HG03558 (cell line): Measurements from ENCODE around the gene HDAC7.

Experiments
- ATAC-seq: cut with Tn5 transposase; IDR thresholded peaks from one replicate; pipeline ENCODE4 v1.9.1; 2021; ENCODE audit warnings: moderate number of reproducible peaks; ENCODE audit not compliant: unreplicated experiment; ENCODE audit errors: extremely low read depth

HDAC7 gene

DNA sequence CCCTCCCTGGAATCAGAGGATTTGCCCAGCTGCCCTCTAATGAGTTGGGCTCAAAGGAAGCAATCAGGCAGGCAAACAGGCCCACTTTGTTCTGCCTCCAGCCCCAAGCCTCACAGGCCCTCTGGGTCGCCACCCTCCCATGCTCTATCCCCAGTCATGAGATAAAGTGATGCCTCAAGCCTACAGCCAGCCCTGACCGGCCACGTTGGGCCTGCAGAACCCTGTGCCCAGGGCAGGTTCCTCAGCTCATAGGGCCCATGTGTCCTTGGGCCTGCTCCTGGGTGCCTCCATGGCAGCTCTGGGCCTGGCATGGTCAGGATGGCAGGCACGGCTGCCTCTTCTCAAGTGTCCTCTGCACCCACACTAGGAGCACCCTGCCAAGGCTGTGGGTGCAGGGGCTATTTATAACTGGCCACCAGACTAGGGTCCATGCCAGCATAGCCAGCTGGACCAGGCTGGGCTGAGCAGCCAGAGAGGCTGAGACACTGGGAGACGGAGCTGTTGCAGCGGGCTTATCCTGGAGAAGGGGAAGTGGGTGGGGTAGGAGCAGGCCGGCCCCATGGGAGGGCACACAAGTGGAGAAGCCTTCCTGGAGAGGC lies 20.2 kb downstream of the HDAC7 start:
- ATAC-seq, result no peak

DNA sequence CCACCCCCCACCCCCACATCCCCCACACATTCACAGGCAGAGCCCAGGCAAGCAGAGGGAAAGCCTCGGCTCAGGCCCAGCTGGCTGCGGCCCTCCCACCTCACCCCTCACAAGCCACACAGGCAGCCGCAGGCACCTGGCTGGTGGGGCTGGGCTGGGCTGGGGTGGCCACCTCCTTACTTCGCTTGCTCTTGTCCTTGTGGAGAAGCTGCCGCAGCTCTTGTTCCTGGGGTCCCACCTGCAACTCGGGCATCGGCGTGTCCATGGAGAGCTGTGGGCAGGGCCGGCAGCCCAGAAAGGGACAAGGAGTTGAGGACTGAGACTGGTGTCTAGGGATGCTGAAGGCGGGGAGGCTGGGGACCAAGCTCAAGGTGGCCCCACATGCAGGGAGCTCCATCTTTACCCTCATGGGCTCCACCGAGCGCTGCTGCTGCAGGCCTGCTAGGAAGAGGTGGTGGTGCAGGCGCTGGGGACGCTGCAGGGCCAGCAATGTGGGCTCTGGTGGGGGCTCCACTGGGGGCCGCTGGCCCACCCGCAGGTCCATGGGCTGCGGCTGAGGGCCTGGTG lies 21.2 kb downstream of the HDAC7 start:
- ATAC-seq, result no peak

DNA sequence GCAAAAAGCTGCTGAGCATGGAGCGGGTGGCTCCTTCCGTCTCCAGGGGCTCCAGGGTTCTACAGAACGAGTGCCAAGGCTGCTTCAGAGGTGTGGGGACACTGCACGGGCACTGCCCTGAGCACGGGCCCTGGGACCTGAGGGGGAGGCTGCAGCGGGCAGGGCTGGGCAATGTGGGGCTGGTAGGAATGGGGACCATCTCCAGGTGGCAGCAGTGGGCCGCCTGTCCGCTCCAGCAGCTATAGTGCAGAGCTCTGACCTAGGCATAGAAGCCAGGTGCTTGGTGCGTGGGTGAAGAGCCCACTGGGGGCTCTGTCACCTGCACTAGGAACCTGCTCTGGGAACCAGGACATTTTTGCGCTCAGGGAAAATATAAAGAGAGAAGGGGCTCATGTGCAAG lies 22.3 kb downstream of the HDAC7 start:
- no peak for ATAC-seq

DNA sequence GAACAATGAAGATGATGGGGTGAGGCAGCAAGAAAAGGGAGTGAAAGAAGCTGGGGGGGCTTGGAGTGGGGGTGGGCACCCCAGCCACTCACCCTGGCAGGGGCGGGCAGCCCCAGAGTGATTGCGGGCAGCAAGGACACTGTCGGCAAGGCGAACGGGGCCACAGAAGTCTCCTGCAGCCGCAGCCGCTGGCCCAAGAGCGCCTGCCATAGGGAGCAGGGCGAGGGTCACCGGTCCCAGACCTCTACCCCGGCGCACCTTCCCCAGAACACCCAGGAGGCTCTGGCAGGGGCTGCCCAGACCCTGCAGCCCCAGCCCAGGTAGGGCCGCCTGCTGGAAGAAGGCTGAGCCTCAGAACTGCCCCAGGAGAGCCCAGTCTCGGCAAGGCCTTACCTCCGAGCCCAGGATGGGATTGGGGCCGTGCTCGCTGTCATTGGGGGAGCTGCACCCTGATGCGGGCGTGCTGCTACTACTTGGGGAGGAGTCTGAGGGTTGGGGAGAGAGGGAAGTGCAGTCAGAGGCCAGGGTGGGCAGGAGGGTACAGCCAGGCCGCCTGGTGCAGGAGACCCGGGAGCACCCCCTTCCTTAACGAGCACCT lies 23.8 kb downstream of the HDAC7 start:
- no peak for ATAC-seq

DNA sequence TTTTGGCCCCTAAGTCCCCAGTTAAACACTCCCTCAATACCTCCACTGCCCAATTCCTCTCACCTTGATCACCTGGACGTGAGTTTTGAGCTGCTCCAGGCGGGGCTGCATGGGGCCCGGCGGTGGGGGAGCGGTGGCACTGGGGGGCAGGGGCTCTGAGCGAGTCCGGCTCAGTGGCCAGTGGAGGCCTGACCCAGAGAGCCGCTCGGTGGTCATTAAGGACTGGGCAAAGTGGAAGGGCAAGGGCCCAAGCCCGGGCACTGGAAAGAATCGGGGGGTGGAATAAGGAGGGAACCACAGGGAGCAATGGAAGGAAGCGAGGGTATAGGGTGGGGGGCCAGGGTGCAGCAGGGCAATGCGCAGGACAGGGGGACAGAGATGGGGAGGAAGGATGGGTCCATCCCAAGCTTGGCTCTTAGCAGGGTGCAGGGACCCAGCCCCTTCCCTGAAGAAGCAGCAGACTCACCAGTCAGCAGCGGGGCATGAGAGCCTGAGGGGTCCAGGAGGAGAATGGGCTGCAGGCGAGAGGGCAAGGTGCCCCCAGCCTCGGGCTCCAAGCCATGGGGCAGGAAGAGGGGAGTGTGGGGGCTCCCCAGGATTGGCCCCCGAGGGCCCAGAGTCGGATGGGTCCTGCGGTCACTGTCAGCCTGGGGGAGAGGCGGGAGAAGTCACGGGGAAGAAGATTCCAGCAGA lies 24.4 kb downstream of the HDAC7 start:
- ATAC-seq, result no peak

DNA sequence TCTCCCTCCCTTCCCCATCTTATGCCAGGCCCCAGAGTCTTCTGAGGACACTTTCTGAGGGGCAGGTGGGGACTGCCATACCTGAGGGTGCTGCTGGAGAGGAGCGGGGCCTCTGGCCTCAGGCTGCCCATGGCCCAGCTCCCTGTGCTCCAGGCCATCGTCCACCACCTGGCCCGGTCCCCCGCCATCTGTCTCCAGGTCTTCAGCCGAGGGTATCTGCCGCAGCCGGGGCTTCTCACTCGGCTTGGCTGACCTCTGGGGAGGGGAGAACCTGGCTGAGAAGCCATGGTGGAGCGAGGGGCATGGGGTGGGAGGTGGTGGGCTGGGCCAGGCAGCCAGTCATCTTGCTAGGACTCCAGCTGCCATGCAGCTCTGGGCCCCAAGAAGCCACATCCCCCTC lies 25.0 kb downstream of the HDAC7 start:
- no peak for ATAC-seq

DNA sequence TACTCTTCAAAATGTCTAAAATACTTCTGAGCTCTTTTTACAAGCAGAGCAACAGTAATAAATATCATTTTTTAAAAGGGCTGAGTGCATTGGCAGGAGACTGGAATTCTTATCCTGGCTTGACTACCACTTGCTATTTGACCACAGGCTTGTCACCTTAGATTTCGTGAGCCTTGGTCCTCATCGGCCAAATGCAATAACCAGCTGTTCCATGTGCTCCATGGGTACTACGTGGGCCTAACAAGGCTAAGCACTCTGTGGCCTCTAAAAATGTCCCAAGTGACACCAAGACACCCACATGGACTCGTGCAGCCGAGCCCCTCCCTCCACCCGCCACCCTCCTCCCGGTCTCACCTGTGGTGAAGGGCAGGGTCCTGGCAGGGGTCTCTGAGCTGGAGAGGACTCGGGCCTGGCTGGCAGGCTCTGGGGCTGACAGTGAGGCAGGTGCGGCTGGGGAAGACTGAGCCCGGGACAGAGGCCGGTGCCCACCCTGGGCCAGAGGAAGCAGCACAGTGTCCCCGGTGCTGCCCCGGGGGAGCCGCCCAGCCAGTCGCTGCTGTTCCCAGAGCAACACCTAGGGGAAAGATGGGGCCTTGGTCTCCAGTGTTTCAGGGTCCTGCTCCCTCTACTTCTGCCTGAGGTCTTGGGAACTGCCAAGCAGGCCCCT lies 26.6 kb downstream of the HDAC7 start:
- ATAC-seq, result no peak

DNA sequence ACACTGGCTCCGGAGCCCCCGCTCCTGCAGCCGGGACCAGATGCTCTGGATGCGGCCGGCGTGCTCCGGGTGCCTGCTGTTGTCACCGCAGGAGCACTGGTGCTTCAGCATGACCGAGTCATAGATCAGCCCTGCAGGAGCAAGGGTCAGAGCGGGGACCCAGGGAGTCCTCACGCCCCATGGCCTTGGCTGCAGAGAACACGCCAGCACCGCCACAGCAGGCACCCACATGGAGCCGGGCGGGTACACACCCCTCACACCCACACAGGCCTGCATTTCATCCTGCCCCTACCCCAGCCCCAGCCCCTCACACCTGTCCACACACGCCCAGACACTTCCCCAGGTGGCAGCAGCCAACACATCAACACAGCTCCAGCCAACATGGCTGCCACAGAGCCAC lies 27.8 kb downstream of the HDAC7 start:
- ATAC-seq, result no peak

DNA sequence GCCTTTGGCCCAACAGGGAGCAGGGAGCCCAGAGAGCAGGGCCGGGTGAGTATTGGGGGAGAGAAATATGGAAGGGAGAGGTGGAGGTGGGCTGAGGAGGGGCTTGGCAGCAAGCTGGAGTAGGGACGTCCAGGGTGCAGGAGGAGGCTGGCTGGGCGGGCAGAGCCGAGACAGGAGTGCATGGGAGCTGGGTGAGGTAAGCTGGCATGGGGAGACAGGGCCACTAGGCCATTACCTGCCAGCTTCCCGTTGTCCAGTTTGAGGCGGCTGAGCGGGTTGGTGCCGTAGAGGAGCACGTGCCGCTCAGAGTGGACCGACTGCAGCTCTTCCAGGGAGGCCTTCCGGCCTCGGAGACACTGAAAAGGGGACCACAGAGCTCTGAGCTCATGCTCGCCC lies 28.4 kb downstream of the HDAC7 start:
- ATAC-seq, result no peak

DNA sequence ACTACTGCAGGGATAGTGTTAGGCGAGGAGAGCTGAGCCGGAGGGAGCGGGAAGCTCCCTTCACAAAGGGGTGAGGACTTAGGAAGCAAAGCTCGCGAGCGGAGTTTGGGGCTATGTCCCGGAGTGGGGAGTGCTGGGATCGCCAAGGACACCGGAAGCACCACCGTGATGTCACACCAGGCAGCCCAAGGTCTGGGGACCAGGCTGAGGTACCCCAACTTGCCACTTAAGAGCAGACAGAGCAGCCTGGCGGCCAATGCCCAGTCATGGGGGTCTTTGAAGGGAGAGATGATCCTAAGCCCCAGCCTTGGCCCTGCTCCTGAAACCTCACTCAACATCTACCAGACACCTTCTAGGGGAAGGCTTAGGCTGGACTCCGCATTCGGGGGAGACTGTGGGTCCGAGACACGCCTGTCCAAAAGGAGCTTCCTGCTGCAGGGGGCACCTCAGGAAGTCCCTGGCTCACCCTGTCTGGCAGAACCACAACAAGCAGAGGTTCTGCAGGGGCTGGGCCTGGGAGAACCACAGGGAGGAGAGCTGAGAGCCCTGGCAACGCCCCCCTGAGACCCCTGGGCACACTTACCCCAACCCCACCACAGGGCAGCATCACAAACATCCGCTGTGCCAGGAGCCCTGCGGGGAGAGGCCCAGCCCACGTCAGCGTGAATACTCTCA lies 28.9 kb downstream of the HDAC7 start:
- no peak for ATAC-seq

DNA sequence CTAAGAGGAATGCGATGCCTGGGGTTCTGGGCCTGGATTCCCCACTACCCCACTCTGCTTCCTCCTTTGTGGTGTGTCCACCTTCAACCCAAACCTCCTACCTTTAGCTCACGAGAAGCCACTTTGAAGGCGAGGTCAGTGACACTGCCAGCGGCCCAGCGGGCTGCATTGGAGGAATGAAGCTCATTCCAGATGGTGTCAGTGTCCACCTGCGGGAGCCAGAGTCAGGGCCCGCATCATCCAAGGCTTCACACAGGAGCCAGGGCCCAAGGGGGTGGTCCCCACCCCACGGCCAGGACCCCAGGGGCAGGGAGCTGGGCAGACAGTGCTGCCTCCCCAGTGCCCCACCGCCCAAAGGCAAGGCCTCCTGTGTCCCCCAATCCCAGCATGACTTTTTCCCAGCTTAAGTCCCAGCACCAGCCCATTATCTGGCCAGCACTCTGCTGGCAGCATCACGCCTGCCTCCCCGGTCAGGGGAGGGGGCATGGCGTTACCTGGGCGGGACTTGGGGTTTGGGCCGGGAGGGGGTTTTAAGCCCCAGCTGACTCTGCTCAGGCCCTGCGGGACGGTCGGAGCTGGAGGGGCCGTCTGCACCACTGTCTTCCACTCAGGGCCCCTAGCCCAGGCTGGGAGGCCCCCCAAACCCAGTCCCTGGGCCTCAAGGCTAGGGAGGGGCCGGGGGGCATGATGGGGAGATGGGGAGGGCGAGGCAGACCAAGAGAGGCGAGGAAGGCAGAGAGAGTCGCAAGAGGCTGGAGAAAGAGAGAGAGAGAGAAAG lies 29.8 kb downstream of the HDAC7 start:
- ATAC-seq, result no peak

DNA sequence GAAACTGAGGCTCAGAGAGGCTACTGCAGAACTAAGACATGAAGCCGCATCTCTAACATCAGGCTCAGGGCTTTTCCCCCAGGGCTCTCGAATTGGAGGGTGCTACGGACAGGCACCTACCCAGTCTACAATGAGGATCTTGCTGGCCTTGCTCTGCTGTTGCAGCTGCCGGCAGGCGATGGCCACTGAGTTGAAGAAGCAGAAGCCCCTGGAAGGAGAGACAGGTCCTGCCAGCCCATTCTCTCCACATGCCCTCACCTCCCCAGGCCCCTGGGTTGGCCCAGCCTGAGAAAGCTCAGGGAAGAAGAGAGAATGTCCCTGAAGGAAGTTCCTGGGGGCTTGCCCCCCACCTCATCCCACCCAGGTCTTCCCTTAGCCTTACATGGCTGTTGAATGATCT lies 30.6 kb downstream of the HDAC7 start:
- no peak for ATAC-seq

DNA sequence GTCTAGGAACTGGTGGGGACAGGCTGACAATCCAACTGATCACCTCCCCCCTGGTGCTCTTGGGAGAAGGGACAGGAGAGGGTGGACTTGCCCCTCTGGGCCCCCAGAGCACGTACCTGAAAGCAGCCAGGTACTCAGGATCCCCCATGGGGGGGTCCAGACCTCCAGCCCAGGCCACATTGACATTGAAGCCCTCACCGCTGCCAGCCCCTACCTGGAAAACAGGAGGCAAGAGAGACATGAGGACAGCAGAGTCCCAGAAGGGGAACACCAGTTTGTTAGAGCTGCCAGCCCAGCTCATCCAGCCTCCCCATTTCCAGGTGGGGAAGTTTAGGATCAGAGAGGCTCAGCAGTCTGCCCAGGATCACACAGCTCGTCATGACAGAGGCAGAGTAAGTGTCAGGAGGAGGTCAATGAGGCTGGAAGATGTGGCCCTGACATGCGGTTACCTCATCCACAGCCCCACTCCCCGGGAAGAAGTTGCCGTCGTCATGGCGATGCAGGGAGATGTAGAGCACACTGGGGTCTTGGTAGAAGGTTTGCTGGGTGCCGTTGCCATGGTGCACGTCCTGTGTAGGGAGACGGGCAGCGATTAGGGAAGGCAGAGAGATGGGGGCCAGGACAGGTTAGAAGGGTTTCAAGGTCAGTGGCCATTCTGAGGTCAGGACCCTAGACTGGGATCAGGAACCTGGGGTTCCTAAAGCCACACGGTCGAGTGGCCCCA lies 31.9 kb downstream of the HDAC7 start:
- ATAC-seq, result no peak

DNA sequence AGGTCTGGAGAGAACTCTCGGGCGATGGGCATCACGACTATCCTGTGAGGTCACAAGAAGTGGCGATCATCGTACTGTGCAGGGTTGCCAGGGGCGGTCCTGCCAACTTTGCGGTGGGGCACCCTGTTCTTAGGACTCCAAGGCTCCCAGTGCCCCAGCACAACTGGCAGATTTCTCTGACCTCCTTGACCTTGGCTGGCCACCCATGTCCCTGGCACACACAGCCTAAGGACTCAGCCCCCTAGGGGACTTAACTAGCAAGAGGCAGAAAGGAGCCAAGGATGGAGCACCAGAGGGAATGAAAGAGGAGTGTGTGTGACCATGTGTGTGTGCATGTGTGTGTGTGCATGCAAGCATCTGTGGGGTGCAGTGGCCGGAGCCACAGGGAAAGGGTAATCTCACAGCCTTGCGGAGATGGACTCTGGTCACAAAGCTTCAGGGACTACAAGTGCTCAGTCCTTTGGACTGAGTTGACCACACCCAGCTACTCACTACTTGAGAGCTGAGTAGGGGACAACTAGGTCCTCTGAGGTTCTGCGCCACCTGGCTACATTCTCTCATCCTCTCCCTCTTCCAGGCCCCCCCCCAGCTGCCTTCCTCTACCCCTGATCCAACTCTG lies 32.9 kb downstream of the HDAC7 start:
- ATAC-seq, result no peak

DNA sequence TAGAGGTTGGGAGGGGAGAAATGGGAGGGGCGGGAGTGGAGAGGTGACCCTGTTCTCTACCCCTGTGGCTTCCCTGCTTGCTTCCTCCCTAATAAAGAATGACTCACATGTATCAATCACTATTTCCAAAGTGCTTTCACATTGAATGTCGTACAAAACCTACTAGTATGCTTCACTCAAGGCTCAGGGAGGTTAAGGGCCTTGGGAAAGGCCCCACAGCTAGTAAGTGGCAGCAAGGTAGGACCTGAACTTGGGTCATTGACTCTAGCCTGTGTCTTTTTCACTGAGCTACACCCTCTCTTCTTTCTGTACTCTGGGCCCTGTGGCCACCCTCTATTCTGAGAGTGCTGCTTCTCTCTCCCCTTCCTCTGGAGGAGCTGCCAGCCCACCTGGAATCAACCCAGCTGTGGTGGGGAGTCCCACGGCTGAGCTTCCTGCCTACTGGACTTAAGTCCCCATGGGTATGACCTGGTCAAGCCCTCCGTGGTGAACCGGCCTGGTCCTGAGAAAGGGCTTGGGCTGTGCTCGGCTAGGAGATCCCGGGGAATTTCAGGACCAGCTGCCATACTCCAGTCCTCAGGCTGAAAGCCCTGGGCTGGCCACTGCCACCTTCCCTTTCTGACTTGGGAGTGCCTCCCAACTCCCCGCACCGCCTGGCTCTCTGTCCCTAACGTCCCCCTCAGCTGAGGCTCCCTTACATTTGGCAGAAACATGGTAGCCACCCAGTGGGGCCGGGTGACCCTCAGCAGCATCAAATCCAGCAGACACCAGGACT lies 33.6 kb downstream of the HDAC7 start:
- no peak for ATAC-seq

DNA sequence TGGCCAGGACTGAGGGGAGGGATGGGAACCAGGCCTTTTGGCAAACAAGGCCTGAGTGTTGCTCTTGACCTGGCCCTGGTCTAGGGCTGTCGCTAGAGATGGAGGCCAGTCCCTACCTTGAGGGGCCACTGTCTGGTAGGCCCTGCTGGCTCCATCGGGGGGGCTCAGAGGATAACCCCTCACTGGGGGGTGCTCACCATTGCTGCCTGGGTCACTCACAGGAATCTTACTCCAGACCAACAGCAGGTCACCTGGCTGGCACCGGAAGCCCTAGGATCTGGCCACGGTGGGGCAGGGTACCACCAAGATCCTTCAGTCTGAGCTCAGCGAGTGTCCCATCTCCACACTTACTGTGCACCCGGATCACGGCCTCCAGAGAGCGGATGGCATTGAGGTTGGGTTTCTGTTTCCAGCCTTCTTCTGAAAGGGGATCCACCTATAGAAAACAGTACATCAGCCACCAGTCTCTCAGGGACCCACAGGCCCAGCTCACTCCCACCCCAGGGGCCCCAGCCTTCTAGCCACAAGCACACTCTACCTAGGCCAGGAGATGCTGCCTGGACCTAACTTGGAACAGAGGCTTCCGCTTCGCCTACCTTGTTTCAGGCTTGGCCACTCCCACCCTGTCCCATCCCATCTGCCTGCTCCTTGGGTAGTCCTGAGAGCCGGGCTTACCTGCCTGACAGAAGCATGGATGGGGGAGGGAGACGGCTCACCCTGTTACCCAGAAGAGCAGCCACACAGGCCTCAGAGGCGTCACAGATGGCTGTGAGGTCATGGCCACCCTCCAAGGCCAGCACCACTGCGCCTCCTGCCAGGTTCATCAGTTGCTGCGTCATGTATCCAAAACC lies 34.4 kb downstream of the HDAC7 start:
- no peak for ATAC-seq
